GM18858 (cell line): Measurements from ENCODE around the gene SMYD4.
"Not testable (repeated sequence)": the region's sequence is repeated elsewhere in the genome, so short reads cannot be mapped to it uniquely, and the experiment has no call there.

Experiments used
- ATAC-seq: cut with Tn5 transposase; IDR thresholded peaks from one replicate; pipeline ENCODE4 v1.9.1; 2021; ENCODE audit not compliant: unreplicated experiment

The SMYD4 gene

GRCh38 chr17:1755252-1755826 lies 74.4 kb downstream of the SMYD4 start:
- no peak for ATAC-seq

- no peak for ATAC-seq
Observed at GRCh38 chr17:1754430-1755112, 75.1 kb downstream of the SMYD4 start.

GRCh38 chr17:1753767-1754429 lies 75.8 kb downstream of the SMYD4 start:
- no peak for ATAC-seq

GRCh38 chr17:1752425-1753262 lies 77.1 kb downstream of the SMYD4 start:
- ATAC-seq = no peak

GRCh38 chr17:1750628-1751027 lies 79.1 kb downstream of the SMYD4 start:
- ATAC-seq = no peak

GRCh38 chr17:1746975-1747543 lies 82.6 kb downstream of the SMYD4 start:
- ATAC-seq = no peak

GRCh38 chr17:1745513-1746020 lies 84.1 kb downstream of the SMYD4 start:
- ATAC-seq = no peak

- ATAC-seq = no peak
Observed at GRCh38 chr17:1744551-1745512, 84.9 kb downstream of the SMYD4 start.

- ATAC-seq = no peak
Observed at GRCh38 chr17:1743088-1743439, 86.6 kb downstream of the SMYD4 start.

GRCh38 chr17:1742371-1743087 lies 87.2 kb downstream of the SMYD4 start, which contains the start of gene SERPINF2:
TSS of gene SERPINF2 (plus strand) at chr17:1742871. CDS start at chr17:1744996, 2,125 bp downstream.
- no peak for ATAC-seq

GRCh38 chr17:1741899-1742298 lies 87.8 kb downstream of the SMYD4 start:
- ATAC-seq = not testable (repeated sequence)

- no peak for ATAC-seq
Observed at GRCh38 chr17:1737531-1738291, 92.0 kb downstream of the SMYD4 start.

- ATAC-seq = no peak
Observed at GRCh38 chr17:1736348-1737281, 93.1 kb downstream of the SMYD4 start.

GRCh38 chr17:1735834-1736347 lies 93.8 kb downstream of the SMYD4 start:
- no peak for ATAC-seq

GRCh38 chr17:1735418-1735817 lies 94.3 kb downstream of the SMYD4 start:
- no peak for ATAC-seq

GRCh38 chr17:1733759-1734158 lies 95.9 kb downstream of the SMYD4 start:
- no peak for ATAC-seq

GRCh38 chr17:1732833-1733321 lies 96.8 kb downstream of the SMYD4 start:
- ATAC-seq = no peak
